H9 (cell line): ENCODE data around the gene AMOTL1. TPM values are rescaled to one million over a fixed set of nuclear protein-coding genes. Genes with fewer than 3 reads are reported as not detected.

Experiments
- DNase-seq: peaks from one replicate; pipeline ENCODE4 v3.0.0-alpha.2; 2017
- H2AFZ ChIP-seq: one replicate; pipeline ENCODE4 v1.6.1; 2013; ENCODE audit warnings: mild to moderate bottlenecking, low read length, control low read depth, moderate library complexity
- H2AK5ac ChIP-seq: 2 replicates; pipeline ENCODE4 v1.6.1; 2013; ENCODE audit warnings: low read length, control low read depth, mixed read lengths; ENCODE audit not compliant: insufficient read length
- H2BK120ac ChIP-seq: one replicate; pipeline ENCODE4 v1.6.1; 2013; ENCODE audit warnings: low read depth, mild to moderate bottlenecking, low read length, control low read depth, inconsistent platforms; ENCODE audit not compliant: poor library complexity, severe bottlenecking
- H2BK12ac ChIP-seq: 2 replicates; pipeline ENCODE4 v1.6.1; 2013; ENCODE audit warnings: low read length, control low read depth, mixed read lengths, low read depth; ENCODE audit not compliant: insufficient read length
- H2BK15ac ChIP-seq: 2 replicates; pipeline ENCODE4 v1.6.1; 2013; ENCODE audit warnings: low read depth, low read length, control low read depth
- H2BK20ac ChIP-seq: one replicate; pipeline ENCODE4 v1.6.1; 2013; ENCODE audit warnings: low read depth, mild to moderate bottlenecking, low read length, control low read depth, inconsistent platforms; ENCODE audit not compliant: poor library complexity, severe bottlenecking
- H2BK5ac ChIP-seq: 2 replicates; pipeline ENCODE4 v1.6.1; 2013; ENCODE audit warnings: low read length, control low read depth, mixed read lengths; ENCODE audit not compliant: insufficient read length
- H3K14ac ChIP-seq: 2 replicates; pipeline ENCODE4 v1.6.1; 2013; ENCODE audit warnings: low read length, control low read depth; ENCODE audit not compliant: insufficient read depth
- H3K18ac ChIP-seq: 2 replicates; pipeline ENCODE4 v1.6.1; 2013; ENCODE audit warnings: low read depth, mild to moderate bottlenecking, mixed read lengths, low read length, control low read depth; ENCODE audit not compliant: insufficient read length
- H3K23ac ChIP-seq: 2 replicates; pipeline ENCODE4 v1.6.1; 2013; ENCODE audit warnings: low read length, control low read depth, mixed read lengths, low read depth; ENCODE audit not compliant: insufficient read length
- H3K23me2 ChIP-seq: 2 replicates; pipeline ENCODE4 v1.6.1; 2013; ENCODE audit warnings: low read depth, mild to moderate bottlenecking, mixed read lengths, low read length, control low read depth; ENCODE audit not compliant: insufficient read length, poor library complexity, severe bottlenecking
- H3K27ac ChIP-seq: 2 replicates; pipeline ENCODE4 v1.5.1; 2013; ENCODE audit warnings: low read length, control low read depth, mixed read lengths, low read depth; ENCODE audit not compliant: insufficient read length
- H3K27me3 ChIP-seq: 2 replicates; pipeline ENCODE4 v1.6.1; 2013; ENCODE audit warnings: low read length, control low read depth, inconsistent platforms; ENCODE audit not compliant: insufficient read depth
- H3K4ac ChIP-seq: 2 replicates; pipeline ENCODE4 v1.6.1; 2013; ENCODE audit warnings: low read depth, mild to moderate bottlenecking, control low read depth, inconsistent platforms, low read length, moderate library complexity
- H3K4me1 ChIP-seq: 2 replicates; pipeline ENCODE4 v1.6.1; 2013; ENCODE audit warnings: low read length, control low read depth, inconsistent platforms; ENCODE audit not compliant: insufficient read depth
- H3K4me2 ChIP-seq: 2 replicates; pipeline ENCODE4 v1.6.1; 2013; ENCODE audit warnings: low read length, control low read depth, mixed read lengths; ENCODE audit not compliant: insufficient read length, insufficient read depth
- H3K56ac ChIP-seq: 2 replicates; pipeline ENCODE4 v1.6.1; 2013; ENCODE audit warnings: low read depth, mild to moderate bottlenecking, mixed read lengths, low read length, control low read depth; ENCODE audit not compliant: insufficient read length
- H3K79me1 ChIP-seq: 2 replicates; pipeline ENCODE4 v1.6.1; 2013; ENCODE audit warnings: low read depth, mild to moderate bottlenecking, moderate library complexity, low read length, control low read depth, inconsistent platforms; ENCODE audit not compliant: insufficient read depth, poor library complexity, severe bottlenecking
- H3K79me2 ChIP-seq: 2 replicates; pipeline ENCODE4 v1.6.1; 2013; ENCODE audit warnings: low read length, control low read depth, inconsistent platforms; ENCODE audit not compliant: insufficient read depth
- H3K9ac ChIP-seq: 2 replicates; pipeline ENCODE4 v1.6.1; 2013; ENCODE audit warnings: low read length, control low read depth, mixed read lengths; ENCODE audit not compliant: insufficient read length; ENCODE audit errors: extremely low read depth
- H3K9me3 ChIP-seq: one replicate; pipeline ENCODE4 v1.6.1; 2013; ENCODE audit warnings: low read depth, low read length, inconsistent platforms; ENCODE audit not compliant: control insufficient read depth
- H3T11ph ChIP-seq: one replicate; pipeline ENCODE4 v1.6.1; 2013; ENCODE audit warnings: mild to moderate bottlenecking, low read length, control low read depth, inconsistent platforms
- H4K20me1 ChIP-seq: one replicate; pipeline ENCODE4 v1.6.1; 2013; ENCODE audit not compliant: control insufficient read depth, insufficient read length, insufficient read depth
- H4K5ac ChIP-seq: 2 replicates; pipeline ENCODE4 v1.6.1; 2013; ENCODE audit warnings: low read depth, mild to moderate bottlenecking, mixed read lengths, low read length, control low read depth; ENCODE audit not compliant: insufficient read length
- H4K8ac ChIP-seq: replicated peaks from 2 replicates; pipeline ENCODE4 v1.6.1; 2013; ENCODE audit warnings: low read length, control low read depth, mixed read lengths, low read depth; ENCODE audit not compliant: insufficient read length
- H4K91ac ChIP-seq: 2 replicates; pipeline ENCODE4 v1.6.1; 2013; ENCODE audit warnings: low read depth, mild to moderate bottlenecking, moderate library complexity, mixed read lengths, low read length, control low read depth; ENCODE audit not compliant: insufficient read length
- H3K27ac Mint-ChIP-seq, 3 experiments: 2 replicates in 2 of 3; 3 replicates in 1 of 3; pipeline ENCODE4 v1.8.0; 2020 to 2021; ENCODE audit warnings: mixed read lengths in 3 of 3, mild to moderate bottlenecking in 1 of 3, moderate library complexity in 1 of 3
- H3K27me3 Mint-ChIP-seq: 2 replicates; pipeline ENCODE4 v1.8.0; 2021; ENCODE audit warnings: low read depth, mild to moderate bottlenecking, moderate library complexity, mixed read lengths
- H3K36me3 Mint-ChIP-seq, 3 experiments: 2 replicates in 2 of 3; 3 replicates in 1 of 3; pipeline ENCODE4 v1.8.0; 2020 to 2021; ENCODE audit warnings: low read depth in 3 of 3, mixed read lengths in 3 of 3; ENCODE audit not compliant: insufficient read depth in 1 of 3
- H3K4me1 Mint-ChIP-seq, 2 experiments: 2 replicates each; pipeline ENCODE4 v1.8.0; 2020; ENCODE audit warnings: mixed read lengths in 2 of 2
- H3K4me3 Mint-ChIP-seq, 2 experiments: 2 replicates in 1 of 2; 3 replicates in 1 of 2; pipeline ENCODE4 v1.8.0; 2020 to 2021; ENCODE audit warnings: mild to moderate bottlenecking in 2 of 2, mixed read lengths in 2 of 2, moderate library complexity in 1 of 2
- H3K9me3 Mint-ChIP-seq, 2 experiments: 2 replicates in 1 of 2; 3 replicates in 1 of 2; pipeline ENCODE4 v1.8.0; 2020; ENCODE audit warnings: mild to moderate bottlenecking in 2 of 2, mixed read lengths in 2 of 2, moderate library complexity in 1 of 2
- CTCF ChIP-seq: fragments of 200-600 bp; sonication (generic); conservative IDR thresholded peaks from 3 replicates; pipeline ENCODE4 v1.8.0; 2021; ENCODE audit warnings: antibody characterized with exemption, mild to moderate bottlenecking
- WGBS: extraction: QIAGEN DNeasy Blood & Tissue Kit; methylation state at CpG from one replicate; pipeline ENCODE4 v1.1.7; 2013; ENCODE audit warnings: missing lambda C conversion rate, low lambda C conversion rate, mixed read lengths; ENCODE audit not compliant: insufficient read length; ENCODE audit errors: extremely low coverage; 5-methylcytosine and 5-hydroxymethylcytosine counted together
- total RNA-seq: library from RNA; stranded (reverse); gene quantifications from 2 replicates; pipeline ENCODE4 v1.2.1, GENCODE V29; 2021

Gene AMOTL1
- total RNA-seq, 1 experiment from 2014 or later: 18.5 TPM

GRCh38 chr11:94862926-94863880, 95.0 kb downstream of the AMOTL1 start:
- Mint-ChIP-seq H3K4me1 (peaks cover 27 to 32% of the 10 kb centered on the region in 2 experiments), H3K9me3 (no peaks in the 10 kb centered on the region), H3K27ac (0 out of 7 replicates have a peak overlapping the region, but pooled peaks of 1 of the 3 experiments have one; percentile 20), H3K4me3 (no peak overlapping the region), H3K36me3 (peaks cover 36 to 47% (median 37%) of the 10 kb centered on the region in 3 experiments), H3K27me3 (no peaks in the 10 kb centered on the region)
- Histone ChIP-seq H3K18ac (no peak overlapping the region), H2BK5ac (no peak overlapping the region), H4K8ac (no peak overlapping the region), H3K9me3 (no peaks in the 10 kb centered on the region), H3K4me2 (no peak overlapping the region), H3K27me3 (no peaks in the 10 kb centered on the region), H3K14ac (no peak overlapping the region), H2AFZ (no peak overlapping the region), H2AK5ac (no peak overlapping the region), H3K79me1 (no peaks in the 10 kb centered on the region), H3K56ac (no peak overlapping the region), H4K20me1 (no peaks in the 10 kb centered on the region), H2BK12ac (no peak overlapping the region), H2BK15ac (no peak overlapping the region), H3K23ac (no peak overlapping the region), H3K4me1 (peaks cover 4% of the 10 kb centered on the region; the same call in 1 of the 2 replicates), H3K27ac (no peak overlapping the region), H3T11ph (no peak overlapping the region), H4K91ac (no peak overlapping the region), H3K9ac (no peak overlapping the region), H3K4ac (no peak overlapping the region), H4K5ac (no peak overlapping the region), H2BK20ac (no peak overlapping the region), H2BK120ac (no peak overlapping the region), H3K79me2 (no peaks in the 10 kb centered on the region), H3K23me2 (no peaks in the 10 kb centered on the region)
- TF ChIP-seq CTCF: no peak
- no CpG with 5 or more reads among the region's 11 CpGs for WGBS
- no peak for DNase-seq
